Prostate gland (tissue), 2 donors: Measurements from ENCODE around the gene TNS4. TPM values are rescaled to one million over a fixed set of nuclear protein-coding genes. Genes with fewer than 3 reads are reported as not detected.

Experiments
- DNase-seq: peaks from one replicate; pipeline ENCODE4 v3.0.0-alpha.2; 2019; ENCODE audit warnings: low spot score
- H3K27ac ChIP-seq, 2 donors: fragments of 200-600 bp; sonication (generic); 2 replicates each; pipeline ENCODE4 v1.5.1; 2017 to 2019
- H3K27me3 ChIP-seq: fragments of 200-600 bp; sonication (generic); replicated peaks from 2 replicates; pipeline ENCODE4 v1.5.1; 2019; ENCODE audit not compliant: insufficient read depth
- H3K36me3 ChIP-seq, 2 donors: fragments of 200-600 bp; sonication (generic); 1 replicate in 1 of 2; 2 replicates in 1 of 2; pipeline versions ENCODE4 v1.5.1 to v1.8.1; 2017 to 2019
- H3K4me1 ChIP-seq: fragments of 200-600 bp; sonication (generic); replicated peaks from 2 replicates; pipeline ENCODE4 v1.5.1; 2019
- H3K4me3 ChIP-seq, 2 donors: fragments of 200-600 bp; sonication (generic); 2 replicates each; pipeline ENCODE4 v1.5.1; 2017 to 2019
- H3K9me3 ChIP-seq: fragments of 200-600 bp; sonication (generic); 2 replicates; pipeline ENCODE4 v1.5.1; 2017
- CTCF ChIP-seq, 4 experiments: fragments of 200-600 bp in 2 of 4; fragments of 450-650 bp in 2 of 4; sonication (generic) in 2 of 4; IDR thresholded peaks; 1 replicate in 3 of 4; 2 replicates in 1 of 4; pipeline ENCODE4 v1.5.1; 2016 to 2019; ENCODE audit warnings: antibody characterized with exemption in 4 of 4, mild to moderate bottlenecking in 2 of 4, moderate library complexity in 2 of 4
- POLR2A ChIP-seq: fragments of 450-650 bp; IDR thresholded peaks from one replicate; pipeline ENCODE4 v1.6.1; 2016; ENCODE audit warnings: antibody characterized with exemption, mild to moderate bottlenecking
- POLR2AphosphoS5 ChIP-seq: sonication (generic); formaldehyde crosslinking; IDR thresholded peaks from one replicate; pipeline ENCODE4 v1.6.1; 2017; ENCODE audit warnings: antibody characterized with exemption
- WGBS: methylation state at CpG from one replicate; pipeline ENCODE4 v1.1.5; 2018; 5-methylcytosine and 5-hydroxymethylcytosine counted together
- intact Hi-C: fragments of 100-400 bp; cut with DNase I; formaldehyde crosslinking; loops from one replicate; pipeline ENCODE4 v1.14.2; 2022
- total RNA-seq, 2 donors: library from RNA; depleted of rRNA; stranded (reverse); fragments of >200 nt; gene quantifications; one replicate each; pipeline ENCODE4 v1.1.0, GENCODE V29; 2016

The TNS4 gene
- total RNA-seq, 2 donors from 2014 or later = 51.3 to 56.1 TPM

GRCh38 chr17:40541873-40542557 lies 40.6 kb upstream of the TNS4 start:
- Histone ChIP-seq H3K9me3 (no peaks in the 10 kb centered on the region), H3K27me3 (no peaks in the 10 kb centered on the region), H3K4me3 (no peak overlapping the region), H3K27ac (peak overlapping the region; percentile 69 to 81), H3K36me3 (no peaks in the 10 kb centered on the region), H3K4me1 (no peaks in the 10 kb centered on the region)
- intact Hi-C loops = no loop called here
- no peak for DNase-seq
- 43% methylated on average over 18 of the region's 18 CpGs for WGBS
- TF ChIP-seq POLR2AphosphoS5 (no peak), POLR2A (no peak), CTCF (IDR thresholded peaks at IDR 0.05) (no peak)

GRCh38 chr17:40541060-40541872 lies 39.8 kb upstream of the TNS4 start:
- intact Hi-C loops = no loop called here
- no peak for TF ChIP-seq CTCF (IDR thresholded peaks at IDR 0.05)
- no peak for TF ChIP-seq POLR2A
- TF ChIP-seq POLR2AphosphoS5 = no peak
- H3K4me1 ChIP-seq = peaks cover 3% of the 10 kb centered on the region
- DNase-seq = no peak
- H3K9me3 ChIP-seq = no peaks in the 10 kb centered on the region
- H3K36me3 ChIP-seq = no peaks in the 10 kb centered on the region
- peak overlapping the region; percentile 69 to 81 for H3K27ac ChIP-seq
- no peaks in the 10 kb centered on the region for H3K27me3 ChIP-seq
- H3K4me3 ChIP-seq = no peak overlapping the region
- 77% methylated on average over 20 of the region's 20 CpGs for WGBS

DNA sequence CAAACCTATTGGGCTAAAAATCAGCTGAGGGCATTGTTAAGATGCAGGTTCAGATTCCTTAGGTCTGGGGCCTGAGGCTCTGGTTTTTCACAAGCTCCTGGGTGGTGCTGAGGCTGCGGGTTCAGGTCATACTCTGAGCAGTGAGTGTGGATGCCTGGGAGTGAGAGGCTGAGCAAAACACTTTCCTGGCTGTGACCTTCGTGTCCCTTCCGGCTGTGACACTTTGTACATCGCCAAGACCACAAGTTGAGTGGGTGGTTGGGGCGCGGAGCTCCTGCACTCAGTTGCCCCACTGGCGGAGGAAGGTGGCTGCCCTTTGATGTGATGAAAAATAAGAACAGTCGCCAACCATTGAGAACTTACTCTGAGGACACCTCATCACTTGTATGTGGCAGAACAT lies 39.0 kb upstream of the TNS4 start:
- TF ChIP-seq CTCF (IDR thresholded peaks at IDR 0.05) (no peak), POLR2A (no peak), POLR2AphosphoS5 (no peak)
- H3K27ac ChIP-seq = peak overlapping the region; percentile 76 to 81
- H3K9me3 ChIP-seq = no peaks in the 10 kb centered on the region
- H3K27me3 ChIP-seq = no peaks in the 10 kb centered on the region
- H3K36me3 ChIP-seq = no peaks in the 10 kb centered on the region
- peaks cover 6% of the 10 kb centered on the region for H3K4me1 ChIP-seq
- 87% methylated on average over 8 of the region's 8 CpGs for WGBS
- no peak for DNase-seq
- H3K4me3 ChIP-seq = no peak overlapping the region
- intact Hi-C loops = no loop called here

- no peak for DNase-seq
- Histone ChIP-seq H3K4me1 (peaks cover 6% of the 10 kb centered on the region), H3K4me3 (no peak overlapping the region), H3K36me3 (no peaks in the 10 kb centered on the region), H3K27ac (peak overlapping the region; percentile 76 to 81), H3K9me3 (no peaks in the 10 kb centered on the region), H3K27me3 (no peaks in the 10 kb centered on the region)
- intact Hi-C loops = no loop called here
- WGBS = 84% methylated on average over 9 of the region's 9 CpGs
- no peak for TF ChIP-seq POLR2A
- TF ChIP-seq CTCF (IDR thresholded peaks at IDR 0.05) = no peak
- no peak for TF ChIP-seq POLR2AphosphoS5
Observed at GRCh38 chr17:40539711-40540411, 38.4 kb upstream of the TNS4 start.
